Fibroblast of skin of back (primary cell): ENCODE measurements around the gene CXCR6.

Experiments
- DNase-seq: peaks from one replicate; pipeline ENCODE4 v3.0.0-alpha.2; 2013

CXCR6 gene

GRCh38 chr3:45972534-45973402, 29.5 kb downstream of the CXCR6 start:
- peak; percentile 86 for DNase-seq

GRCh38 chr3:45974686-45975085, 31.4 kb downstream of the CXCR6 start:
- no peak for DNase-seq

- DNase-seq: no peak
These were observed 32.4 kb downstream of the CXCR6 start for GRCh38 chr3:45975686-45976085.

GRCh38 chr3:45976191-45977091, 33.2 kb downstream of the CXCR6 start:
- DNase-seq: no peak

GRCh38 chr3:45978006-45978761, 34.9 kb downstream of the CXCR6 start:
- no peak for DNase-seq

- DNase-seq: no peak
These were observed 36.1 kb downstream of the CXCR6 start for GRCh38 chr3:45979378-45979777.

- DNase-seq: no peak
These were observed 37.1 kb downstream of the CXCR6 start for GRCh38 chr3:45980229-45980813.

GRCh38 chr3:45980819-45981218, 37.6 kb downstream of the CXCR6 start:
- DNase-seq: peak; percentile 40

- peak; percentile 74 for DNase-seq
These were observed 38.2 kb downstream of the CXCR6 start for GRCh38 chr3:45981346-45982074.

GRCh38 chr3:45983770-45984169, 40.5 kb downstream of the CXCR6 start:
- no peak for DNase-seq

- DNase-seq: no peak
These were observed 41.4 kb downstream of the CXCR6 start for GRCh38 chr3:45984331-45985312.

- no peak for DNase-seq
These were observed 42.5 kb downstream of the CXCR6 start for GRCh38 chr3:45985532-45986302.

GRCh38 chr3:45986303-45986982, 43.2 kb downstream of the CXCR6 start:
- peak; percentile 89 for DNase-seq

GRCh38 chr3:45987368-45988291, 44.4 kb downstream of the CXCR6 start:
- peak; percentile 35 for DNase-seq

- DNase-seq: no peak
These were observed 45.1 kb downstream of the CXCR6 start for GRCh38 chr3:45988362-45988761.

- DNase-seq: peak; percentile 89
These were observed 45.5 kb downstream of the CXCR6 start for GRCh38 chr3:45988804-45989203.

GRCh38 chr3:45990181-45990580, 46.9 kb downstream of the CXCR6 start:
- DNase-seq: no peak

- DNase-seq: no peak
These were observed 48.1 kb downstream of the CXCR6 start for GRCh38 chr3:45991341-45991740.
